Measurements from ENCODE around the gene CARS1. TPM values are rescaled to one million over a fixed set of nuclear protein-coding genes. Genes with fewer than 3 reads are reported as not detected.

Gene CARS1
- total RNA-seq, 2 experiments from 2014 or later: 94.7 to 97.5 TPM

DNA sequence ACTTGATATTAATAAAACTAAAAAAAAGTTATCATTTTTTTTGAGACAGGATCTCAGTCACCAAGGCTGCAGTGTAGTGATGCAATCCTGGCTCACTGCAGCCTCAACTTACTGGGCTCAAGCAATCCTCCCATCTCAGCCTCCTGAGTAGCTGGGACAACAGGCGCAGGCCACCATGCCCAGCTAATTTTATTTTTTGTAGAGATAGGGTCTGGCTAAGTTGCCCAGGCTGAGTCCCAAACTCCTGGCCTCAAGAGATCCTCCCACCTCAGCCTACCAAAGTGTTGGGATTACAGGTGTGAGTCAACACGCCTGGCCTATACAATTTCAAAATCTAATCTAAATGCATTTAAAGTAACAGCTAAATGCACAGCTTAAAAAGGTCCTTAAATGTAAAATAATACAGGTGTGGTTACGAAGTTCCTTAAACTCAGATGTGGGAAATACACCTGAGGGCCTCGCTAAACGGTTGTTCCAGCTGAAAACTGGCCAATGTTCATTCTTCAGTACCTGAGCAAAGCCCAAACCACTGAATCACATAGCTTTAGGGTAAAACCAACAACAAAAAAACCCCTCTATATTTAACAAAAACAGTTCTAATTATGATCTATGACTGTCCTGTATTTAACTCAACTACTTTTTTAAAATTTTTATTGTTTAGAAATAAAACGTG, 76.9 kb downstream of the CARS1 start:
- H3K36me3 Mint-ChIP-seq: peaks cover 39% of the 10 kb centered on the region
- H3K4me3 Mint-ChIP-seq: no peak overlapping the region

DNA sequence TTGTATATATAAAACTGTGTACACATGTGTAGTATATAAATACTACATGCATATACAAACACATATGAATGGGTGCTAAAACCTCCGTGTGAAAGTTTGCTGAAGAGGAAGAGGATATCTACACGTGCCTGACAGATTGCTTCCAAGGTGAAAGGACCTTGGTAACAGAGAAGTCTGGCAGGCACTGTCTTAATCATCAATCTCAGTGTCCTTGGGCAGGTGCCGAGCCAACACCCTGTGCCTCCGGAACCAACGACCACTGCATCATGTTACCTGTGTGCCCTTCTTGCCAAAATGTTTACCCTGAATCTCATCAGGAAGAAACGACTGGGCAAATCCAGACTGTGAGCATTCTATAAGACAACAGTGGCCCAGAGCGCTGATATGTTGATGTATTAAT, 80.1 kb downstream of the CARS1 start:
- H3K4me3 Mint-ChIP-seq: no peak overlapping the region
- ChIA-PET CTCF (interaction anchor here (2.7 kb wide), 2 partner anchors 13 to 37 kb away, joined by 9 to 24 read pairs; no protein-coding TSS in a partner anchor), POLR2A (no interaction called here)
- no peaks in the 10 kb centered on the region for H3K9me3 Mint-ChIP-seq
- intact Hi-C loops (cut with micrococcal nuclease): loop anchor here (5.0 kb wide), 2 partner anchors 35 to 115 kb away; no protein-coding TSS in a partner anchor
- no peak for DNase-seq
- H3K36me3 Mint-ChIP-seq: peaks cover 56% of the 10 kb centered on the region
- no peak overlapping the region for H3K27ac Mint-ChIP-seq
- peaks cover 36% of the 10 kb centered on the region for H3K4me1 Mint-ChIP-seq (ENCODE audit: low read depth)
- H3K27me3 Mint-ChIP-seq: no peaks in the 10 kb centered on the region

More for the DNA sequence above, 76.9 kb downstream of the CARS1 start:
- CTCF ChIA-PET: interaction anchor here (0.7 to 1.0 kb wide), 2 partner anchors 9 to 12 kb away, joined by 3 read pairs; partner anchors contain the start of gene NAP1L4
- Mint-ChIP-seq H3K4me1 (ENCODE audit: low read depth) (peaks cover 52% of the 10 kb centered on the region), H3K27ac (no peak overlapping the region), H3K27me3 (no peaks in the 10 kb centered on the region), H3K9me3 (no peaks in the 10 kb centered on the region)
- POLR2A ChIA-PET: interaction anchor here (0.9 to 1.1 kb wide), 5 partner anchors 8 to 47 kb away, joined by 3 read pairs; partner anchors contain the start of gene NAP1L4
- intact Hi-C loops (cut with micrococcal nuclease): no loop called here
- no peak for DNase-seq

DNA sequence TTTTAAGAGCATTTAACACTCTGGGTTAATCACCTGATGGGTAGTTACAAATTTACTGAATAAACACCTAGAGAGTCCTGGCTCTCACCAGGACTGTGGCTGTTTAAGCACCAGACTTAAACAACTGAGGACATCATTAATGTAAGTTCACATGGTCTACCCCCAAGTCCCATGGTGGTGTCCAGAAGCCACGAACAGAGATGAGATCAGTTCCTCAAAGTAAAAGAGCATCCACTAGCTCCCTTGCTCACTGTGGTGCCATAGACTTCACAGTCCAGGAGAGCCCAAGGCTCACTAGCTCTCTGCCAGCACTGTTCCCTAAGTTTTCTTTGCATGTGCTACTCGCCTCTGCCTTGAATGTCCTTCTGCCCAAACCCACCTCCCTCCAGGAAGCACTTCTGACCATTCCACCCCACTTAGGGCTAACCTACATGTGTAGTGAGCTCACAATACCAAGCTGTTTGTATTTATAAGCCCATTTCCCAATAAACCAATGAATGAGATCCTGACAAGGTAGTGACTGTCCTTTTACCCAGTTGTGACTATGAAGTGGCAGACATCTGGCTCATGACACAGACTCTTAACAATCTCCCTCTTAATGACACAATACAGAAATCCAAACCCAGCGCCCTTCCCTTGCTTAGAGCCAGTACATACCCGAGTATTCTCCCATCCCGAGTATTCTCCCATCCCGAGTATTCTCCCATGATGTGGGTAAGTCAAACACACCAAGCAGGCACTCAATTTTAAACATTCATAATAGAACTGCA, 80.7 kb downstream of the CARS1 start:
- Mint-ChIP-seq H3K36me3 (peaks cover 56% of the 10 kb centered on the region), H3K9me3 (no peaks in the 10 kb centered on the region), H3K4me3 (no peak overlapping the region), H3K27me3 (no peaks in the 10 kb centered on the region), H3K4me1 (ENCODE audit: low read depth) (peaks cover 31% of the 10 kb centered on the region), H3K27ac (peak overlapping the region; percentile 35)
- CTCF ChIA-PET: interaction anchor here (0.7 to 2.7 kb wide), 13 partner anchors 10 to 114 kb away, joined by 3 to 28 read pairs (median 6); no protein-coding TSS in a partner anchor
- intact Hi-C loops (cut with micrococcal nuclease): loop anchor here (5.0 kb wide), 2 partner anchors 36 to 116 kb away; no protein-coding TSS in a partner anchor
- DNase-seq: no peak
- POLR2A ChIA-PET: interaction anchor here (1.0 to 3.9 kb wide), 2 partner anchors 13 to 16 kb away, joined by 5 to 27 read pairs; partner anchors contain the start of gene NAP1L4

DNA sequence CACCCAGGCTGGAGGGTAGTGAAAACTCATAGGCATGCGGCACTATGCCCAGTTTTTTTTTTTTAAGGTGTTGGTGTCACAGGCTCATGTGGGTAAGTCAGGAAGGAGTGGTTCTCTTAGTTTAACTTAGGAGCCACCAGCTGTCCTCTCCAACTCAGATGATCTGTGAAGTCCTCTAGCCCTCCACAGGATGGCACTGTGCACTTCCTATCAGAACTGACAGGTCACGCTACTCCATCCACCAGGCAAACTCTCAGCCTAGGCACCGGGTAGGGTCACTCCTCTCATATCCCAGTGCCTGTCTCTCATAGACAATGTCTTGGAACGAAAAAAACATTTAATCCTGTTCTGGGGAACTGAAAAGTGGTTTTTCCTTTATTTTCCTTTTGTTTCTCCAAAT, 81.6 kb downstream of the CARS1 start:
- no peak overlapping the region for H3K27ac Mint-ChIP-seq
- H3K27me3 Mint-ChIP-seq: no peaks in the 10 kb centered on the region
- ChIA-PET CTCF (interaction anchor here (0.5 to 2.7 kb wide), 20 partner anchors 8 to 117 kb away, joined by 3 to 28 read pairs (median 4); partner anchors contain the start of genes CARS1 and NAP1L4), POLR2A (interaction anchor here (1.0 to 3.9 kb wide), 2 partner anchors 14 to 17 kb away, joined by 5 to 27 read pairs; partner anchors contain the start of gene NAP1L4)
- peaks cover 62% of the 10 kb centered on the region for H3K36me3 Mint-ChIP-seq
- H3K9me3 Mint-ChIP-seq: no peaks in the 10 kb centered on the region
- H3K4me3 Mint-ChIP-seq: no peak overlapping the region
- DNase-seq: peak; percentile 53
- H3K4me1 Mint-ChIP-seq (ENCODE audit: low read depth): peaks cover 28% of the 10 kb centered on the region
- intact Hi-C loops (cut with micrococcal nuclease): loop anchor here (1.0 to 5.0 kb wide), 4 partner anchors 15 to 117 kb away; no protein-coding TSS in a partner anchor

DNA sequence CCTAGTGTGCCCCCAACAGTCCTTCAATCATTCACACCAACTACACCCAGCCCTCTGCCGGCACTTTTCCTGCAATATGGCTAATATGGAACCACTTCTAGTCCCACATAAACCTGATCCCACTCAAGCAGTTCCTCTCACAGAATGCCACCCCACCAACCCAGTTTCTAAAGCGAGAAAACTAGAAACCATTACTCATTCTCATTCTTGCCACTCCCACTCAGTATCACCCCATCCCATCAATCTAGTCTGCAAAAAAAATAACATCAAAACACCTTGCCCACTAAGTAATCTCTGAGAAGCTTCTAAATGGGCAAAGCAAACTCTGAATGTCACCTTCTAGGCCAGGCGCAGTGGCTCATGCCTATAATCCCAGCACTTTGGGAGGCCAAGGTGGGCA, 83.0 kb downstream of the CARS1 start:
- no peaks in the 10 kb centered on the region for H3K27me3 Mint-ChIP-seq
- ChIA-PET POLR2A (interaction anchor here (0.8 to 3.9 kb wide), 2 partner anchors 15 to 29 kb away, joined by 3 to 27 read pairs; no protein-coding TSS in a partner anchor), CTCF (interaction anchor here (1.0 to 2.7 kb wide), 7 partner anchors 15 to 441 kb away, joined by 3 to 28 read pairs (median 9); partner anchors contain the start of gene NAP1L4)
- peak overlapping the region; percentile 65 for H3K27ac Mint-ChIP-seq
- H3K9me3 Mint-ChIP-seq: no peaks in the 10 kb centered on the region
- H3K4me1 Mint-ChIP-seq (ENCODE audit: low read depth): peaks cover 28% of the 10 kb centered on the region
- no peak for DNase-seq
- intact Hi-C loops (cut with micrococcal nuclease): no loop called here
- peaks cover 74% of the 10 kb centered on the region for H3K36me3 Mint-ChIP-seq
- H3K4me3 Mint-ChIP-seq: no peak overlapping the region

DNA sequence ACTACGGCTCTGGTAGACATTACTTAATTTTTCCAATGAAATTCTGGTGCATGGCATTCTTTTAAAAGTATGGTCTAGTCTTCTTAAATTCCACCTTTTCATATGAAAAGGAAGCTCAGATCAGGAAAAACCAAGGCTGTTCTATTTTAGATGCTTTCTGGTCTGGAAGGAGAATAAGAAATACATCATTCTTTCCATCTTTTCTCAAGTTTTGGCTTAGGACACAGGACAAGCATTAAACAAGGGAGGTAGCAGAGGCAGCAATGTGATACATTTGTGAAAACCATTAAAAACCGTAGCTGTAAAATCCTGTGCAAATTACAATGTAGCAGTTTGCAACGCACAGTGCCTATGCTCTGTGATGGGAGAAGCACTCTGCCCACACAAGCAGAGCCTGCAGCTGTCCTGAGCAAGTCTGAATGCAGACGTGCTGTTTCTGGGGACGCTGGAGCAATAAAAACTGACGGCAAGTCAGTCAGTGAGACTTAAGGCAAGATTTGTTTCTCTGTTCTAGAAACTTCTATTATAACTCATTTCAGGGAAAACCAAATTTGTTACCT, 88.8 kb downstream of the CARS1 start:
- Mint-ChIP-seq H3K4me3 (no peak overlapping the region), H3K4me1 (ENCODE audit: low read depth) (peaks cover 10% of the 10 kb centered on the region), H3K9me3 (no peaks in the 10 kb centered on the region), H3K36me3 (peaks cover 77% of the 10 kb centered on the region), H3K27ac (no peak overlapping the region), H3K27me3 (no peaks in the 10 kb centered on the region)
- no peak for DNase-seq
- POLR2A ChIA-PET: interaction anchor here (1.2 kb wide), 1 partner anchor 24 kb away, joined by 3 read pairs; the partner anchor contains the start of gene NAP1L4
- intact Hi-C loops (cut with micrococcal nuclease): no loop called here
- CTCF ChIA-PET: no interaction called here

DNA sequence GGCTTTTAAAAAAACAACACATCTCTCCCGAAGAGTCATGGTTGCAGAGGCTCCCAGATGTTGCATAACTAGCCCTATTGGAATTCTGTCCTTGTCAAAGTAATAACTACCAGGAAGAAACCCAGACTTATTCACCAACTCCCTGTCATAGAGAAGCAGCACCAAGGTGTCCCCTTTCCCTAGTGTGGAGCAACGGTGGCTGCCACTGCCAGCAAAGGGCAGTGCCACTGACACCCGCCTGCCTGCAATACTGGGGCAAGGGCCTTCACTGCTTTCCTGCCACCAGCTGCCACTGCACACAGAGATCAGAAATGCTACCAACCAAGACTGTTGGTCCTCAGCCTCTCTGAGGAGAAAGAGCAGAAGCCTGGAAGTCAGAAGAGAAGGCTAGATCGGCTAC, 92.4 kb downstream of the CARS1 start:
- Mint-ChIP-seq H3K4me1 (ENCODE audit: low read depth) (peaks cover 14% of the 10 kb centered on the region), H3K27ac (no peak overlapping the region), H3K4me3 (no peak overlapping the region), H3K36me3 (peaks cover 79% of the 10 kb centered on the region), H3K9me3 (no peaks in the 10 kb centered on the region), H3K27me3 (no peaks in the 10 kb centered on the region)
- POLR2A ChIA-PET: no interaction called here
- no peak for DNase-seq
- intact Hi-C loops (cut with micrococcal nuclease): no loop called here
- CTCF ChIA-PET: no interaction called here

DNA sequence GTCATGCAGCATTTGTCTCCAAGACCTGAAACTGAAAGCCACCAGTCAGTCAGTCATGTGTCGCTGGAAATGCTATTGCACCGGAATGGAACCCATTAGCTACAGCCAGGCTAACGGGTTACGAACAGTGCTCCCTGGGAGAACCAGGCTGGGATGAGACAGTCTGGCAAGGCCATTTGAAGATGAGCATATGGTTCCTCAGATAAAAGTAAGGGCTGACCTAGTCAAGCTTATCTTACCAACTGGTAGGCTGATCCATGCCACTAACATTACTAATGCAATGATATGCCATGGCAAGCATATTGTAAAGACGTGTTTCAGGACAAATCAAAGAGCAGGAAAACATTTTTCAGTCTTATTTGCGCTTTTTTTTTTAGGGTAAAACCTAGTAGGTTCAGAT, 93.5 kb downstream of the CARS1 start:
- peaks cover 14% of the 10 kb centered on the region for H3K4me1 Mint-ChIP-seq (ENCODE audit: low read depth)
- ChIA-PET POLR2A (no interaction called here), CTCF (no interaction called here)
- H3K27ac Mint-ChIP-seq: no peak overlapping the region
- H3K9me3 Mint-ChIP-seq: no peaks in the 10 kb centered on the region
- H3K36me3 Mint-ChIP-seq: peaks cover 81% of the 10 kb centered on the region
- no peak overlapping the region for H3K4me3 Mint-ChIP-seq
- no peak for DNase-seq
- H3K27me3 Mint-ChIP-seq: no peaks in the 10 kb centered on the region
- intact Hi-C loops (cut with micrococcal nuclease): no loop called here

DNA sequence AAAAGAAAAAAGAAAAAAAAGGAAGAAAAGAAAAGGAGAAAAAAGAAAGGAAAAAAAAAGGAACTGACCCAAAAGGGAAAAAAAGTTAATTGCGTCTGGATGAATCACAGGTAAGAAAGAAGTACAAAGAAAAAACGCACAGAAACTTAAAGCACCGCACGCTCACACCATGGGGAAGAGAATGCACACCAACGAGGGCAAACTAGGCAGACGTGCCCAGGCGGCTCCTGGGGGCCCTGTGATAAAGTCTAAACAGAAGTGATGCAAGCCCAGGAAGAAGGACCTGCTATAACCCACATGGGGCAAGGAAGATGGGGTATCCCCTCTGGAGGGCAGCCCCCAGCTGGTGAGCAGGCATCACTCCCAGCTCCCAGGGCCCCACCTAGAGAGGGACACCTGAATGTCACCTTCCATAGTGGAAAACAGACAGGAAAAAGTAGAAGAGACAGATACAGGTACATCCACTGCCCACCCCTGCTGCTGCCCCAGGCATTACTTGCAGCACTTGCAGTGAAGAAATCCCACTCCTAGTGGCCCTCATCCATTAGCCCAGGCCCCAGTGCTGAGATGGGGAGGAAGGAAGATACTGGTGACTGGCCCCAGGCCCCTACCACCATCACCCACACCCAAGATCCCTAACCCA, 94.0 kb downstream of the CARS1 start:
- CTCF ChIA-PET: interaction anchor here (0.6 kb wide), 1 partner anchor 12 kb away, joined by 7 read pairs; no protein-coding TSS in a partner anchor
- Mint-ChIP-seq H3K27me3 (no peaks in the 10 kb centered on the region), H3K4me1 (ENCODE audit: low read depth) (peaks cover 16% of the 10 kb centered on the region), H3K36me3 (peaks cover 82% of the 10 kb centered on the region), H3K4me3 (no peak overlapping the region), H3K27ac (no peak overlapping the region), H3K9me3 (no peaks in the 10 kb centered on the region)
- intact Hi-C loops (cut with micrococcal nuclease): no loop called here
- DNase-seq: no peak
- POLR2A ChIA-PET: no interaction called here

DNA sequence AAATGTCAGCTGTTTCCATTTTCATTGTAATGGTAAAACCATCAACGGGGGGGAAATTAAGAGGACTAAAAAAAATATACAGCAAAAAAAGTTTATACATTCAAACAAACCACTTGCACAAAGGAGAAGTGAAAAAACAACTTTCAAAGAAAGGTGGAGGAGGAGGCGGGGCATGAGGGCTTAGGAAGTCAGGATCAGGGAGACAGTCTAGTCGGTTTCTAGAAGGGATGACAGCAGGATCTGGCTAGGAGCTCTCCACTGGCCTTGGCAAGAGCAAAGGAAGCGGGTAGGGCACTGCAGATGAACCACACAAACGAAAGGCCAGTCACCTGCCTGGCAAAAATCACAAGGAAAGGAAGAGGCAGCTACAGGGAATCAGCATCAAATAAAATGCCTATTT, 96.1 kb downstream of the CARS1 start:
- peaks cover 14% of the 10 kb centered on the region for H3K4me1 Mint-ChIP-seq (ENCODE audit: low read depth)
- intact Hi-C loops (cut with micrococcal nuclease): no loop called here
- H3K36me3 Mint-ChIP-seq: peaks cover 79% of the 10 kb centered on the region
- H3K27me3 Mint-ChIP-seq: no peaks in the 10 kb centered on the region
- DNase-seq: no peak
- H3K27ac Mint-ChIP-seq: no peak overlapping the region
- H3K9me3 Mint-ChIP-seq: no peaks in the 10 kb centered on the region
- H3K4me3 Mint-ChIP-seq: no peak overlapping the region
- POLR2A ChIA-PET: interaction anchor here (0.9 kb wide), 1 partner anchor 13 kb away, joined by 3 read pairs; no protein-coding TSS in a partner anchor
- CTCF ChIA-PET: no interaction called here

DNA sequence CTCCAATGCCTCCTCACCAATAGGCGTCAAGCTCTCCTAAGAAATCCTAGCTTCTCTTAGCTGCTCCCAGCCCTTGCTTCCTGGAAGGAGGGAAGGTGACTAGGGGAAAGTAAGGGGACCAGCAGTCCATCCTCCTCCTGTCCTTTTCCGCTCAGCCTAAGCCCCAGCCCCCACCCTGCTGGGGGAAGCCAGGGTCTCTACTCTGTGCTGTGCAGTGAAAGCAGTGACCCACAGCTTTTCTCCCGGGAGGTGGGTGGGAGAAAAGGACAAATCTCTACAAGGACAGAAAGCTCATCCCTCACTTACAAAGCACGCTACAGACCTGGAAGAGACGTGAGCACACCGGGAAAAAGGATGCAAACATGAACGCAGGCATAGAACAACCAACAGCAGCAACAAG, 97.1 kb downstream of the CARS1 start:
- intact Hi-C loops (cut with micrococcal nuclease): no loop called here
- peaks cover 14% of the 10 kb centered on the region for H3K4me1 Mint-ChIP-seq (ENCODE audit: low read depth)
- no peak overlapping the region for H3K4me3 Mint-ChIP-seq
- H3K27ac Mint-ChIP-seq: no peak overlapping the region
- no peaks in the 10 kb centered on the region for H3K9me3 Mint-ChIP-seq
- ChIA-PET CTCF (no interaction called here), POLR2A (no interaction called here)
- H3K36me3 Mint-ChIP-seq: peaks cover 82% of the 10 kb centered on the region
- no peak for DNase-seq
- H3K27me3 Mint-ChIP-seq: no peaks in the 10 kb centered on the region
